Measurements from ENCODE around the gene PPM1M.

Gene PPM1M

DNA sequence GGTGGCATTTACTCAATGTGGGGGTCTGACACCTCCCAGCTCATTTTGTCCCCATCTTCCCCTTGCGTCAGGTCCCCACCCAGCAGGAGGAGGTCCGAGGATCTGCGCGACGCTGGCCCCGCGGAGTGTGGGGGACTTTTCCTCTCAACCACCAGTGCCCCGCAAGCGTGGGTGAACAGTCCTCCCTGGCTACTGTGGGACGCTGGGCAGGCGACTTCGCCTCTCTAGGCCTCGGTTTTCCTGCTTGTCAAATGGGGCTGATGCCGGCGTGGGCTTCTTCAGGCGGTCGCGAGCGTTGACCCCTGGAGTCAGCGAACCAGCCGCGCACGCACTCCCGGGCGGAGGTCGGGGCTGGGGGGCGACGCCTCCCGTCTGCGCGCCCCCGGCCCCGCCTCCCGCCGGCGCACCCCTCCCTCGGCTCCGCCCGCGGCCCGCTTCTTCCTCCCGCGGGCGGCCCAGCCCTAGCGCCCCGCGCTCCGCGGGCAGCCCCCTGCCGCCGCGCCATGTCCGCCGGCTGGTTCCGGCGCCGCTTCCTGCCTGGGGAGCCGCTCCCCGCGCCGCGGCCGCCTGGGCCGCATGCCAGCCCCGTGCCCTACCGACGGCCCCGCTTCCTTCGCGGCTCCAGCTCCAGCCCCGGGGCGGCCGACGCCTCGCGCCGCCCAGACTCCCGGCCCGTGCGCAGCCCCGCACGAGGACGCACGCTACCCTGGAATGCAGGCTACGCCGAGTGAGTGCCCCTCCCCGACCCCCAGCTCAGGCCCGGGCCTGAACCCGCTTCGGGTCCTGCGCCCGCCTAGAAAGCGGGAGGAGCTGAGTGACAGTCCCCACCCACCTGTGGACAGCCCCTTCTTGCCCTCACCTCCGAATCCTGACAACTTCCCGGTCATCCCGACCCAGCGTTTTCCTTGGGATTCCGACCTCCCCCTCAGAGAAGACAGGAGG lies at the start of gene PPM1M (continued):
- TF ChIP-seq SALL2 (tag by site-specific recombination; IDR thresholded peaks at IDR 0.05; ENCODE audit: borderline replicate concordance) (no peak), SP7 (tag by site-specific recombination; IDR thresholded peaks at IDR 0.05) (no peak), ZNF114 (tag by site-specific recombination; IDR thresholded peaks at IDR 0.05) (no peak), ZNF341 (tag by site-specific recombination; IDR thresholded peaks at IDR 0.05; ENCODE audit: low read depth) (no peak)
- TF ChIP-seq, protein P1, sequence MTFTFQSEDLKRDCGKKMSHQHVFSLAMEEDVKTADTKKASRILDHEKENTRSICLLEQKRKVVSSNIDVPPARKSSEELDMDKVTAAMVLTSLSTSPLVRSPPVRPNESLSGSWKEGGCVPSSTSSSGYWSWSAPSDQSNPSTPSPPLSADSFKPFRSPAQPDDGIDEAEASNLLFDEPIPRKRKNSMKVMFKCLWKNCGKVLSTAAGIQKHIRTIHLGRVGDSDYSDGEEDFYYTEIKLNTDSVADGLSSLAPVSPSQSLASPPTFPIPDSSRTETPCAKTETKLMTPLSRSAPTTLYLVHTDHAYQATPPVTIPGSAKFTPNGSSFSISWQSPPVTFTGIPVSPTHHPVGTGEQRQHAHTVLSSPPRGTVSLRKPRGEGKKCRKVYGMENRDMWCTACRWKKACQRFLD (tag by site-specific recombination; IDR thresholded peaks at IDR 0.05), result no peak

DNA sequence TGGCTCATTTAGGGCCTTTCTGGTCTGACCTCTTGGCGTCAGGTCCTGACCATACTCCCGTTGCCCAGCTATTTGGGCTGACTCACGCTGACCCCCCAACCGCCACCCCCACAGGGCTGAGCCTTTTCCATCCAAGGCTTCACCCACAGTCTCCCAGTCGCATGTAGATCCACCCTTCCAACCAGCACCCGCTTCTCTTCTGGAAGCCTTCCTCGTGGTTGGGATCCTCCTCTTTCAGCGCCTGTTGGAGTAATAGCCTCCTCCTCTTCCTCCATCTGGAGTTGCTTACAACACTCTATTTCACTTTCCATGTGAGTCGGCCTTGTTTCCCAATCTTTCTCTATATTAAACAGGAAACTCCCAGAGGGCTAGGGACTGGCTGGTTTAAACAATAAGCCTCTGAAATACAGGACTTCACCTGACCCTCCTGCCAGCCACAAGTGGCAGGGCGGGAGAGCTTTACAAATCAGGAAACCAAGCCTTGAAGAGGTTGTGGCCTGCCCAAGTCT lies 49.7 kb upstream of the PPM1M start:
- CTCF ChIA-PET, result no interaction called here

More for the DNA sequence above, 49.7 kb upstream of the PPM1M start:
- peaks cover 5 to 18% of the 10 kb centered on the region in 2 experiments; a peak in 2 of 3 replicates for H3K36me3 ChIP-seq (ENCODE audit: control insufficient read depth in 2 of 2, insufficient read depth in 1 of 2, low read length in 2 of 2)
- POLR2A ChIA-PET, result no interaction called here
- H3K4me3 ChIP-seq (ENCODE audit: low read depth, low read length), result no peak overlapping the region
- TF ChIP-seq, protein P2, sequence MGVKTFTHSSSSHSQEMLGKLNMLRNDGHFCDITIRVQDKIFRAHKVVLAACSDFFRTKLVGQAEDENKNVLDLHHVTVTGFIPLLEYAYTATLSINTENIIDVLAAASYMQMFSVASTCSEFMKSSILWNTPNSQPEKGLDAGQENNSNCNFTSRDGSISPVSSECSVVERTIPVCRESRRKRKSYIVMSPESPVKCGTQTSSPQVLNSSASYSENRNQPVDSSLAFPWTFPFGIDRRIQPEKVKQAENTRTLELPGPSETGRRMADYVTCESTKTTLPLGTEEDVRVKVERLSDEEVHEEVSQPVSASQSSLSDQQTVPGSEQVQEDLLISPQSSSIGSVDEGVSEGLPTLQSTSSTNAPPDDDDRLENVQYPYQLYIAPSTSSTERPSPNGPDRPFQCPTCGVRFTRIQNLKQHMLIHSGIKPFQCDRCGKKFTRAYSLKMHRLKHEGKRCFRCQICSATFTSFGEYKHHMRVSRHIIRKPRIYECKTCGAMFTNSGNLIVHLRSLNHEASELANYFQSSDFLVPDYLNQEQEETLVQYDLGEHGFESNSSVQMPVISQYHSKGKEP (tag by site-specific recombination; IDR thresholded peaks at IDR 0.05), result no peak
- TF ChIP-seq ZNF654 (tag by site-specific recombination; IDR thresholded peaks at IDR 0.05; ENCODE audit: low read depth) (no peak), ZNF530 (tag by site-specific recombination; IDR thresholded peaks at IDR 0.05; ENCODE audit: low read depth) (no peak), ZNF2 (tag by site-specific recombination; IDR thresholded peaks at IDR 0.05) (no peak), MYNN (tag by site-specific recombination; IDR thresholded peaks at IDR 0.05; ENCODE audit: borderline replicate concordance) (no peak), ZNF311 (tag by site-specific recombination; IDR thresholded peaks at IDR 0.05; ENCODE audit: borderline replicate concordance) (no peak), PRDM1 (tag by site-specific recombination; IDR thresholded peaks at IDR 0.05) (no peak), GFI1B (tag by site-specific recombination; IDR thresholded peaks at IDR 0.05) (no peak), ZNF747 (tag by site-specific recombination; IDR thresholded peaks at IDR 0.05) (no peak), ZNF37A (tag by site-specific recombination; IDR thresholded peaks at IDR 0.05) (no peak), OVOL3 (tag by site-specific recombination; IDR thresholded peaks at IDR 0.05) (no peak), GLIS2 (tag by site-specific recombination; IDR thresholded peaks at IDR 0.05) (no peak), SETDB1 (IDR thresholded peaks at IDR 0.05; ENCODE audit: insufficient read length, low read length) (no peak), MEIS1 (CRISPR knock-in tag; IDR thresholded peaks at IDR 0.05; ENCODE audit: borderline replicate concordance) (no peak)
- TF ChIP-seq, protein P3, sequence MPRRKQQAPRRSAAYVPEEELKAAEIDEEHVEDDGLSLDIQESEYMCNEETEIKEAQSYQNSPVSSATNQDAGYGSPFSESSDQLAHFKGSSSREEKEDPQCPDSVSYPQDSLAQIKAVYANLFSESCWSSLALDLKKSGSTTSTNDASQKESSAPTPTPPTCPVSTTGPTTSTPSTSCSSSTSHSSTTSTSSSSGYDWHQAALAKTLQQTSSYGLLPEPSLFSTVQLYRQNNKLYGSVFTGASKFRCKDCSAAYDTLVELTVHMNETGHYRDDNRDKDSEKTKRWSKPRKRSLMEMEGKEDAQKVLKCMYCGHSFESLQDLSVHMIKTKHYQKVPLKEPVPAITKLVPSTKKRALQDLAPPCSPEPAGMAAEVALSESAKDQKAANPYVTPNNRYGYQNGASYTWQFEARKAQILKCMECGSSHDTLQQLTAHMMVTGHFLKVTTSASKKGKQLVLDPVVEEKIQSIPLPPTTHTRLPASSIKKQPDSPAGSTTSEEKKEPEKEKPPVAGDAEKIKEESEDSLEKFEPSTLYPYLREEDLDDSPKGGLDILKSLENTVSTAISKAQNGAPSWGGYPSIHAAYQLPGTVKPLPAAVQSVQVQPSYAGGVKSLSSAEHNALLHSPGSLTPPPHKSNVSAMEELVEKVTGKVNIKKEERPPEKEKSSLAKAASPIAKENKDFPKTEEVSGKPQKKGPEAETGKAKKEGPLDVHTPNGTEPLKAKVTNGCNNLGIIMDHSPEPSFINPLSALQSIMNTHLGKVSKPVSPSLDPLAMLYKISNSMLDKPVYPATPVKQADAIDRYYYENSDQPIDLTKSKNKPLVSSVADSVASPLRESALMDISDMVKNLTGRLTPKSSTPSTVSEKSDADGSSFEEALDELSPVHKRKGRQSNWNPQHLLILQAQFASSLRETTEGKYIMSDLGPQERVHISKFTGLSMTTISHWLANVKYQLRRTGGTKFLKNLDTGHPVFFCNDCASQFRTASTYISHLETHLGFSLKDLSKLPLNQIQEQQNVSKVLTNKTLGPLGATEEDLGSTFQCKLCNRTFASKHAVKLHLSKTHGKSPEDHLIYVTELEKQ (tag by site-specific recombination; IDR thresholded peaks at IDR 0.05; ENCODE audit: borderline replicate concordance), result no peak
- TF ChIP-seq, protein P4, sequence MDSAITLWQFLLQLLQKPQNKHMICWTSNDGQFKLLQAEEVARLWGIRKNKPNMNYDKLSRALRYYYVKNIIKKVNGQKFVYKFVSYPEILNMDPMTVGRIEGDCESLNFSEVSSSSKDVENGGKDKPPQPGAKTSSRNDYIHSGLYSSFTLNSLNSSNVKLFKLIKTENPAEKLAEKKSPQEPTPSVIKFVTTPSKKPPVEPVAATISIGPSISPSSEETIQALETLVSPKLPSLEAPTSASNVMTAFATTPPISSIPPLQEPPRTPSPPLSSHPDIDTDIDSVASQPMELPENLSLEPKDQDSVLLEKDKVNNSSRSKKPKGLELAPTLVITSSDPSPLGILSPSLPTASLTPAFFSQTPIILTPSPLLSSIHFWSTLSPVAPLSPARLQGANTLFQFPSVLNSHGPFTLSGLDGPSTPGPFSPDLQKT (IDR thresholded peaks at IDR 0.05; ENCODE audit: borderline replicate concordance, low read depth, low read length), result no peak
- TF ChIP-seq, protein P5, sequence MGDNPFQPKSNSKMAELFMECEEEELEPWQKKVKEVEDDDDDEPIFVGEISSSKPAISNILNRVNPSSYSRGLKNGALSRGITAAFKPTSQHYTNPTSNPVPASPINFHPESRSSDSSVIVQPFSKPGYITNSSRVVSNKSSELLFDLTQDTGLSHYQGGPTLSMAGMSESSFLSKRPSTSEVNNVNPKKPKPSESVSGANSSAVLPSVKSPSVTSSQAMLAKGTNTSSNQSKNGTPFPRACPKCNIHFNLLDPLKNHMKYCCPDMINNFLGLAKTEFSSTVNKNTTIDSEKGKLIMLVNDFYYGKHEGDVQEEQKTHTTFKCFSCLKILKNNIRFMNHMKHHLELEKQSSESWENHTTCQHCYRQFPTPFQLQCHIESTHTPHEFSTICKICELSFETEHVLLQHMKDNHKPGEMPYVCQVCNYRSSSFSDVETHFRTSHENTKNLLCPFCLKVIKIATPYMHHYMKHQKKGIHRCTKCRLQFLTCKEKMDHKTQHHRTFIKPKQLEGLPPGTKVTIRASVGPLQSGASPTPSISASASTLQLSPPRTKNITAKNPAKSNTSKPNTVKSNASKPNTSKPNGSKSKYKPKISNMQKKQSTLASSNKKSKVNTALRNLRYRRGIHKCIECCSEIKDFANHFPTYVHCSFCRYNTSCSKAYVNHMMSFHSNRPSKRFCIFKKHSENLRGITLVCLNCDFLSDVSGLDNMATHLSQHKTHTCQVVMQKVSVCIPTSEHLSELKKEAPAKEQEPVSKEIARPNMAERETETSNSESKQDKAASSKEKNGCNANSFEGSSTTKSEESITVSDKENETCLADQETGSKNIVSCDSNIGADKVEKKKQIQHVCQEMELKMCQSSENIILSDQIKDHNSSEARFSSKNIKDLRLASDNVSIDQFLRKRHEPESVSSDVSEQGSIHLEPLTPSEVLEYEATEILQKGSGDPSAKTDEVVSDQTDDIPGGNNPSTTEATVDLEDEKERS (tag by site-specific recombination; IDR thresholded peaks at IDR 0.05), result no peak
- TF ChIP-seq, protein P6, sequence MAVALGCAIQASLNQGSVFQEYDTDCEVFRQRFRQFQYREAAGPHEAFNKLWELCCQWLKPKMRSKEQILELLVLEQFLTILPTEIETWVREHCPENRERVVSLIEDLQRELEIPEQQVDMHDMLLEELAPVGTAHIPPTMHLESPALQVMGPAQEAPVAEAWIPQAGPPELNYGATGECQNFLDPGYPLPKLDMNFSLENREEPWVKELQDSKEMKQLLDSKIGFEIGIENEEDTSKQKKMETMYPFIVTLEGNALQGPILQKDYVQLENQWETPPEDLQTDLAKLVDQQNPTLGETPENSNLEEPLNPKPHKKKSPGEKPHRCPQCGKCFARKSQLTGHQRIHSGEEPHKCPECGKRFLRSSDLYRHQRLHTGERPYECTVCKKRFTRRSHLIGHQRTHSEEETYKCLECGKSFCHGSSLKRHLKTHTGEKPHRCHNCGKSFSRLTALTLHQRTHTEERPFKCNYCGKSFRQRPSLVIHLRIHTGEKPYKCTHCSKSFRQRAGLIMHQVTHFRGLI (tag by site-specific recombination; IDR thresholded peaks at IDR 0.05), result no peak
- no peaks in the 10 kb centered on the region for H3K9me3 ChIP-seq (ENCODE audit: control insufficient read depth, insufficient read depth, low read depth, low read length)
- H3K27ac ChIP-seq (ENCODE audit: extremely low read depth, low read depth, low read length), result no peak overlapping the region
- H3K4me1 ChIP-seq (ENCODE audit: control insufficient read depth, insufficient read depth, low read length), result no peaks in the 10 kb centered on the region

Data from HEK293 (cell line).